Small intestine (tissue), 7 donors: ENCODE results near the gene ISLR2. TPM values are rescaled to one million over a fixed set of nuclear protein-coding genes. Genes with fewer than 3 reads are reported as not detected.

Experiments used
- DNase-seq, 2 donors: peaks; one replicate each; pipeline versions ENCODE4 v3.0.0 to v3.0.0-alpha.2; 2013
- FAIRE-seq: peaks from 2 replicates; lab custom pipeline; 2012; peaks lifted over from hg19 to GRCh38; lab: Jason Lieb, UNC
- H3K27ac ChIP-seq, 3 donors: one replicate each; pipeline ENCODE4 v1.5.1; 2013; ENCODE audit warnings: low read length in 2 of 3, mild to moderate bottlenecking in 2 of 3, control low read depth in 1 of 3, inconsistent platforms in 1 of 3, low read depth in 1 of 3, moderate library complexity in 1 of 3
- H3K27me3 ChIP-seq, 3 donors: one replicate each; pipeline ENCODE4 v1.6.1; 2013; ENCODE audit warnings: low read length in 3 of 3, inconsistent platforms in 1 of 3; ENCODE audit not compliant: control insufficient read depth in 3 of 3, insufficient read depth in 3 of 3
- H3K36me3 ChIP-seq, 3 donors: one replicate each; pipeline ENCODE4 v1.6.1; 2013; ENCODE audit warnings: low read length in 3 of 3, inconsistent platforms in 1 of 3, low read depth in 1 of 3, mild to moderate bottlenecking in 1 of 3, moderate library complexity in 1 of 3; ENCODE audit not compliant: control insufficient read depth in 3 of 3, insufficient read depth in 2 of 3
- H3K4me1 ChIP-seq, 3 donors: one replicate each; pipeline ENCODE4 v1.6.1; 2013; ENCODE audit warnings: low read length in 2 of 3, inconsistent platforms in 1 of 3, low read depth in 1 of 3, mild to moderate bottlenecking in 1 of 3, moderate library complexity in 1 of 3; ENCODE audit not compliant: control insufficient read depth in 3 of 3, insufficient read depth in 2 of 3
- H3K4me3 ChIP-seq, 3 donors: one replicate each; pipeline ENCODE4 v1.5.1; 2013; ENCODE audit warnings: low read length in 3 of 3, control low read depth in 1 of 3, inconsistent platforms in 1 of 3, low read depth in 1 of 3, mild to moderate bottlenecking in 1 of 3, moderate library complexity in 1 of 3
- H3K9me3 ChIP-seq, 2 donors: one replicate each; pipeline ENCODE4 v1.6.1; 2013; ENCODE audit warnings: low read depth in 1 of 2, low read length in 1 of 2; ENCODE audit not compliant: control insufficient read depth in 2 of 2, insufficient read depth in 1 of 2
- WGBS, 3 donors: extraction: QIAGEN DNeasy Blood & Tissue Kit; methylation state at CpG; one replicate each; pipeline ENCODE4 v1.1.7; 2013; 5-methylcytosine and 5-hydroxymethylcytosine counted together
- polyA plus RNA-seq, 4 donors: library from polyadenylated mRNA; stranded (reverse) in 3 of 4; unstranded in 1 of 4; fragments of 200-250 nt in 3 of 4; fragments of 120-200 nt in 1 of 4; gene quantifications; one replicate each; pipeline versions ENCODE4 v1.2.1 to v1.2.3, GENCODE V29; 2013
- donor health status: healthy with polysubstance abuse.
- donor health status: control.
- donor health status: control.
- donor health status: Bipolar disorder and iron deficiency.
- donor health status: healthy.

ISLR2 gene
- polyA plus RNA-seq, 4 donors = 0.54 to 5.7 (median 1.1) TPM; not detected in 1

DNA sequence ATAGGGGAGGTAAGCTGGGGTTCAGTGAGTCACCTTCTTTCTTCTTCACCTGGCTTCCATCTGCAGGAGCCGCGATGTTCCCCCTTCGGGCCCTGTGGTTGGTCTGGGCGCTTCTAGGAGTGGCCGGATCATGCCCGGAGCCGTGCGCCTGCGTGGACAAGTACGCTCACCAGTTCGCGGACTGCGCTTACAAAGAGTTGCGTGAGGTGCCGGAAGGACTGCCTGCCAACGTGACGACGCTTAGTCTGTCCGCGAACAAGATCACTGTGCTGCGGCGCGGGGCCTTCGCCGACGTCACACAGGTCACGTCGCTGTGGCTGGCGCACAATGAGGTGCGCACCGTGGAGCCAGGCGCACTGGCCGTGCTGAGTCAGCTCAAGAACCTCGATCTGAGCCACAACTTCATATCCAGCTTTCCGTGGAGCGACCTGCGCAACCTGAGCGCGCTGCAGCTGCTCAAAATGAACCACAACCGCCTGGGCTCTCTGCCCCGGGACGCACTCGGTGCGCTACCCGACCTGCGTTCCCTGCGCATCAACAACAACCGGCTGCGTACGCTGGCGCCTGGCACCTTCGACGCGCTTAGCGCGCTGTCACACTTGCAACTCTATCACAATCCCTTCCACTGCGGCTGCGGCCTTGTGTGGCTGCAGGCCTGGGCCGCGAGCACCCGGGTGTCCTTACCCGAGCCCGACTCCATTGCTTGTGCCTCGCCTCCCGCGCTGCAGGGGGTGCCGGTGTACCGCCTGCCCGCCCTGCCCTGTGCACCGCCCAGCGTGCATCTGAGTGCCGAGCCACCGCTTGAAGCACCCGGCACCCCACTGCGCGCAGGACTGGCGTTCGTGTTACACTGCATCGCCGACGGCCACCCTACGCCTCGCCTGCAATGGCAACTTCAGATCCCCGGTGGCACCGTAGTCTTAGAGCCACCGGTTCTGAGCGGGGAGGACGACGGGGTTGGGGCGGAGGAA is 2.6 kb downstream of the ISLR2 start:
- no peak overlapping the region for H3K4me3 ChIP-seq
- WGBS, 3 donors = 26 to 48% (median 44%) methylated on average over 88 to 90 of the region's 90 CpGs
- no peak overlapping the region for H3K27ac ChIP-seq
- peaks cover 34 to 97% (median 62%) of the 10 kb centered on the region in 3 donors for H3K27me3 ChIP-seq
- no peak for FAIRE-seq
- H3K36me3 ChIP-seq = no peaks in the 10 kb centered on the region
- peaks cover 0 to 20% of the 10 kb centered on the region in 2 donors for H3K9me3 ChIP-seq
- peaks cover 0 to 30% (median 0%) of the 10 kb centered on the region in 3 donors for H3K4me1 ChIP-seq
- peak in 1 of 2 donors; percentile 26 for DNase-seq

DNA sequence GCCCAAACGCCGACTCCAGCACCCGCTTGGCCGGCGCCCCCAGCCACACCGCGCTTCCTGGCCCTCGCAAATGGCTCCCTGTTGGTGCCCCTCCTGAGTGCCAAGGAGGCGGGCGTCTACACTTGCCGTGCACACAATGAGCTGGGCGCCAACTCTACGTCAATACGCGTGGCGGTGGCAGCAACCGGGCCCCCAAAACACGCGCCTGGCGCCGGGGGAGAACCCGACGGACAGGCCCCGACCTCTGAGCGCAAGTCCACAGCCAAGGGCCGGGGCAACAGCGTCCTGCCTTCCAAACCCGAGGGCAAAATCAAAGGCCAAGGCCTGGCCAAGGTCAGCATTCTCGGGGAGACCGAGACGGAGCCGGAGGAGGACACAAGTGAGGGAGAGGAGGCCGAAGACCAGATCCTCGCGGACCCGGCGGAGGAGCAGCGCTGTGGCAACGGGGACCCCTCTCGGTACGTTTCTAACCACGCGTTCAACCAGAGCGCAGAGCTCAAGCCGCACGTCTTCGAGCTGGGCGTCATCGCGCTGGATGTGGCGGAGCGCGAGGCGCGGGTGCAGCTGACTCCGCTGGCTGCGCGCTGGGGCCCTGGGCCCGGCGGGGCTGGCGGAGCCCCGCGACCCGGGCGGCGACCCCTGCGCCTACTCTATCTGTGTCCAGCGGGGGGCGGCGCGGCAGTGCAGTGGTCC is 3.5 kb downstream of the ISLR2 start:
- WGBS, 3 donors = 26 to 49% (median 31%) methylated on average over 63 to 71 of the region's 71 CpGs
- H3K27ac ChIP-seq = no peak overlapping the region
- FAIRE-seq (no peak), DNase-seq (peak in 1 of 2 donors; percentile 27)
- peaks cover 0 to 24% (median 0%) of the 10 kb centered on the region in 3 donors for H3K4me1 ChIP-seq
- no peaks in the 10 kb centered on the region for H3K36me3 ChIP-seq
- peaks cover 32 to 94% (median 59%) of the 10 kb centered on the region in 3 donors for H3K27me3 ChIP-seq
- peaks cover 0 to 20% of the 10 kb centered on the region in 2 donors for H3K9me3 ChIP-seq
- H3K4me3 ChIP-seq = no peak overlapping the region

DNA sequence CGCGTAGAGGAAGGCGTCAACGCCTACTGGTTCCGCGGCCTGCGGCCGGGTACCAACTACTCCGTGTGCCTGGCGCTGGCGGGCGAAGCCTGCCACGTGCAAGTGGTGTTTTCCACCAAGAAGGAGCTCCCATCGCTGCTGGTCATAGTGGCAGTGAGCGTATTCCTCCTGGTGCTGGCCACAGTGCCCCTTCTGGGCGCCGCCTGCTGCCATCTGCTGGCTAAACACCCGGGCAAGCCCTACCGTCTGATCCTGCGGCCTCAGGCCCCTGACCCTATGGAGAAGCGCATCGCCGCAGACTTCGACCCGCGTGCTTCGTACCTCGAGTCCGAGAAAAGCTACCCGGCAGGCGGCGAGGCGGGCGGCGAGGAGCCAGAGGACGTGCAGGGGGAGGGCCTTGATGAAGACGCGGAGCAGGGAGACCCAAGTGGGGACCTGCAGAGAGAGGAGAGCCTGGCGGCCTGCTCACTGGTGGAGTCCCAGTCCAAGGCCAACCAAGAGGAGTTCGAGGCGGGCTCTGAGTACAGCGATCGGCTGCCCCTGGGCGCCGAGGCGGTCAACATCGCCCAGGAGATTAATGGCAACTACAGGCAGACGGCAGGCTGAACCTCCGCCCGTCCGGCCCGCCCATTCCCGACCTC is 4.1 kb downstream of the ISLR2 start:
- FAIRE-seq = no peak
- H3K36me3 ChIP-seq = no peaks in the 10 kb centered on the region
- peaks cover 0 to 24% (median 0%) of the 10 kb centered on the region in 3 donors for H3K4me1 ChIP-seq
- 19 to 22% (median 20%) methylated on average over 50 to 53 of the region's 53 CpGs for WGBS, 3 donors
- H3K27ac ChIP-seq = no peak overlapping the region
- DNase-seq = peak; percentile 9 to 60
- H3K9me3 ChIP-seq = peaks cover 0 to 20% of the 10 kb centered on the region in 2 donors
- no peak overlapping the region for H3K4me3 ChIP-seq
- H3K27me3 ChIP-seq = peaks cover 32 to 89% (median 52%) of the 10 kb centered on the region in 3 donors

GRCh38 chr15:74135041-74135565 is 4.7 kb downstream of the ISLR2 start:
- FAIRE-seq (no peak), DNase-seq (no peak)
- H3K27me3 ChIP-seq = peaks cover 29 to 85% (median 48%) of the 10 kb centered on the region in 3 donors
- H3K4me1 ChIP-seq = peaks cover 0 to 24% (median 0%) of the 10 kb centered on the region in 3 donors
- H3K36me3 ChIP-seq = no peaks in the 10 kb centered on the region
- H3K27ac ChIP-seq = no peak overlapping the region
- H3K4me3 ChIP-seq = no peak overlapping the region
- peaks cover 0 to 20% of the 10 kb centered on the region in 2 donors for H3K9me3 ChIP-seq
- WGBS, 3 donors = 24 to 33% (median 25%) methylated on average over 27 of the region's 27 CpGs

DNA sequence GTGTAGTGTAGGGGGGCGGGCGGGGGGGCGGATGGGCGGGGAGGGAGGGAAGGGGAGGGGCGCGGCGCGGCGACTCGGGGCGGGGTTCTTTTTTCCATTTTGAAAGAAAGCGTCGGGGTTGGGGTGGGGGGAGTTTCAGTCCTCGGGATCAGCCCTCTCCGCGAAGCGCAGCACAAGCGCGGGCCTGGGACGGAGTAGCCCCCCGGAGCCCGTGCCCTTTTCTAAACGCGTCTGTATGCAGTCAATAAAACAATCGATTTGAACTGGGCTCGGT is 6.1 kb downstream of the ISLR2 start:
- peaks cover 22 to 72% (median 39%) of the 10 kb centered on the region in 3 donors for H3K27me3 ChIP-seq
- H3K27ac ChIP-seq = peak overlapping the region in 1 of 3 donors; percentile 40
- FAIRE-seq = no peak
- peak overlapping the region; percentile 8 to 32 (median 20) for H3K4me3 ChIP-seq
- WGBS, 3 donors = 2 to 8% (median 3%) methylated on average over 15 to 25 of the region's 26 CpGs
- peaks cover 0 to 19% (median 0%) of the 10 kb centered on the region in 3 donors for H3K4me1 ChIP-seq
- peaks cover 0 to 20% of the 10 kb centered on the region in 2 donors for H3K9me3 ChIP-seq
- DNase-seq = no peak
- H3K36me3 ChIP-seq = no peaks in the 10 kb centered on the region

DNA sequence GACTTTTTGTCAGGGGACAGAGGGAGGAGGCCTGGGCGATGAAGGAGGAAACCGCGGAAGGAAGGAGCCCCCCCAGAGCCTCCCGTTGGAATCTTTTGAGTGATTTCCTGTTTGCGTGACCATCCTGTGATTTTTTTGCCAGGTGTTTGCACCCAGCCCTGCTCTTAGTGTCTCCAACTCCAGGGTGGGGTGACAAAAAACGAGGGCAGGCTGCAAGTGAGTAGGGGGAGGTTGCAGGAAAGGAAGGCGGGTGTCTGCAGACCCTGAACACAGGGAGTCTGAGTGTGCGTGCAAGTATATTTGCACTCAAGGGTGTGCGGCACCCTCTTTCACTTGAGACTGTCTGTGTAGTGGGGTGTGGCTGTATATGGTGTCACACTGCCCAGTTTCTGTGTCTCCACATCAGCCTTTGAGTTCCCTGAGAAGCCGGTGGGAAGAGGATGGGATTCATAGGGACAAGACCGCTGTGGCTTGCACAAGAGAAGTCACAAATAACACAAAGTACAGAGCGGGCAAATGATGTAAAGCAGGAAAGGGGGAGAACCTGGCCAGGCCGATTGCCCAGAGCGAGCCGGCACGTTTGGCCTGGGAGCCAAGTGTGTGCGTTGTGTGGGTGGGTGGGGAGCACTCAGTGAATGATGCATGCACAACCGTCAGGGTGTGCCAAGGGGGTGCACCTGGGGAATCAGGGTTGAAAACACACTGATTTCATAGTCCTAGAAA is 6.6 kb downstream of the ISLR2 start:
- Histone ChIP-seq H3K27ac (peak overlapping the region in 2 of 3 donors; percentile 21 to 40), H3K4me3 (peak overlapping the region in 2 of 3 donors; percentile 8 to 32), H3K36me3 (no peaks in the 10 kb centered on the region), H3K27me3 (peaks cover 19 to 67% (median 34%) of the 10 kb centered on the region in 3 donors), H3K9me3 (peaks cover 0 to 20% of the 10 kb centered on the region in 2 donors), H3K4me1 (peaks cover 0 to 19% (median 0%) of the 10 kb centered on the region in 3 donors)
- FAIRE-seq = no peak
- 18 to 22% (median 18%) methylated on average over 18 of the region's 18 CpGs for WGBS, 3 donors
- DNase-seq = peak in 1 of 2 donors; percentile 13

DNA sequence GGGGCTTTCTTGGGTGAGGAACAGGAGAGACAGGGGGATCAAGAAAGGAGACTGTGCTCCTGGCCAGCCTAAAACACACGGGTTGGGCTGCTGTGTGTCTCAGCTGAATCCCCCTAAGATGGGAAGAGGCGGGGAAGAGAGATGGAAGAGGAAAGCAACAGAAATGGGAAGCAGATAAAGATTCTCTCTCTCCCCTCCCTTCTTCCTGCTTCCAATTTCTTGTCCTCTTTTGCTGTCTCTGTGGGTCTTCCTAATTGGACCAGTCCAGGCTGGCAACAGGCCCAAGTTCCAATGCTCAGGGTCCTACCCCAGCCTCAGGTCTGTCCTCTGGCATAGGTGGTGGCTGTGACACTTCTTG is 7.1 kb downstream of the ISLR2 start:
- Histone ChIP-seq H3K4me3 (no peak overlapping the region), H3K9me3 (peaks cover 0 to 16% of the 10 kb centered on the region in 2 donors), H3K27me3 (peaks cover 19 to 61% (median 34%) of the 10 kb centered on the region in 3 donors), H3K27ac (peak overlapping the region in 2 of 3 donors; percentile 8 to 21), H3K36me3 (no peaks in the 10 kb centered on the region), H3K4me1 (peaks cover 0 to 19% (median 0%) of the 10 kb centered on the region in 3 donors)
- FAIRE-seq (no peak), DNase-seq (no peak)
- WGBS, 3 donors = 54 to 67% (median 66%) methylated on average over 2 of the region's 2 CpGs
